ENCODE results near the gene IKZF3.
A peak's percentile ranks its signal among the peaks of the same experiment; 100 is the strongest.

Gene IKZF3

DNA sequence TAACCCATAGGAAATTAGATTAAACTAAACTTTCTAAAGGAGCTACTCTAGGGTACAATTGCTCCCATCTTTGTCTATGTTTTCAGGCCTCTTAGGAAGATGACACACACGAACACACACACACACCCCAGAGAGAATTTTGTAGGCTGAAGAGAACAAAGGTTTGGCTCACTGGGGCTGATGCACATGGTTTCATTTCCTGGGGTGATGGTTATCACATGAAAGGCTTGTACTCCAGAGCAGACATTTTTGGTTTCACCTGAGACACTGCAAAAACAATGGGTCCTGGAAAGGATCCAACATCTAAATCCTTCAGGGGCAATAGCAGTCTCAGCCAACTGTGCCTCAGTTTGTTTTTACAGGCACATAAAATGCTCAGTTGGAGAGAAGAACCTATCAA lies 63.6 kb downstream of the IKZF3 start:
- CTCF ChIA-PET: no interaction called here
- DNase-seq (ENCODE audit: extremely low spot score): peak; percentile 45
- POLR2A ChIA-PET: no interaction called here
- TF ChIP-seq, protein P1, sequence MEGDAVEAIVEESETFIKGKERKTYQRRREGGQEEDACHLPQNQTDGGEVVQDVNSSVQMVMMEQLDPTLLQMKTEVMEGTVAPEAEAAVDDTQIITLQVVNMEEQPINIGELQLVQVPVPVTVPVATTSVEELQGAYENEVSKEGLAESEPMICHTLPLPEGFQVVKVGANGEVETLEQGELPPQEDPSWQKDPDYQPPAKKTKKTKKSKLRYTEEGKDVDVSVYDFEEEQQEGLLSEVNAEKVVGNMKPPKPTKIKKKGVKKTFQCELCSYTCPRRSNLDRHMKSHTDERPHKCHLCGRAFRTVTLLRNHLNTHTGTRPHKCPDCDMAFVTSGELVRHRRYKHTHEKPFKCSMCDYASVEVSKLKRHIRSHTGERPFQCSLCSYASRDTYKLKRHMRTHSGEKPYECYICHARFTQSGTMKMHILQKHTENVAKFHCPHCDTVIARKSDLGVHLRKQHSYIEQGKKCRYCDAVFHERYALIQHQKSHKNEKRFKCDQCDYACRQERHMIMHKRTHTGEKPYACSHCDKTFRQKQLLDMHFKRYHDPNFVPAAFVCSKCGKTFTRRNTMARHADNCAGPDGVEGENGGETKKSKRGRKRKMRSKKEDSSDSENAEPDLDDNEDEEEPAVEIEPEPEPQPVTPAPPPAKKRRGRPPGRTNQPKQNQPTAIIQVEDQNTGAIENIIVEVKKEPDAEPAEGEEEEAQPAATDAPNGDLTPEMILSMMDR (IDR thresholded peaks at IDR 0.05; ENCODE audit: control extremely low read depth, extremely low read depth, low read depth, missing control alignments): no peak

DNA sequence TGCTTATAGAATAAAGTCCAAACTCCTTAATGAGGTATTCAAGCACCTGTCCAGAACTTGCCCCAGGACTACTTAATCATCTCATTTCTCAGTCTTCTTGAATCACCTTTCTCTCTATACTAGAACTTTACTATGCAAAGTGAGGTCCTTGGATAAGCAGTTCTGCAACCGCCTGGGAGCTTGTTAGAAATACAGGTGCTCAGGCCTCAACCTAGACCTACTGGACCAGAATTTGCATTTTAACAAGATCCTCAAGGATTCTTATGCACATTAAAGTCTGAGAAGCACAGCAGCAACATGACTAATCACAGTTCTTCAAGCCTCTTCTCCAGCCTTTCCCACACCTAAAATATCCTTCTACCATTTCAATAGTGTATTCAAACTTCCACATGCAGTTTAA lies 64.7 kb downstream of the IKZF3 start:
- ChIA-PET CTCF (no interaction called here), POLR2A (no interaction called here)
- TF ChIP-seq, protein P1 (IDR thresholded peaks at IDR 0.05; ENCODE audit: control extremely low read depth, extremely low read depth, low read depth, missing control alignments): no peak
- DNase-seq (ENCODE audit: extremely low spot score): no peak

DNA sequence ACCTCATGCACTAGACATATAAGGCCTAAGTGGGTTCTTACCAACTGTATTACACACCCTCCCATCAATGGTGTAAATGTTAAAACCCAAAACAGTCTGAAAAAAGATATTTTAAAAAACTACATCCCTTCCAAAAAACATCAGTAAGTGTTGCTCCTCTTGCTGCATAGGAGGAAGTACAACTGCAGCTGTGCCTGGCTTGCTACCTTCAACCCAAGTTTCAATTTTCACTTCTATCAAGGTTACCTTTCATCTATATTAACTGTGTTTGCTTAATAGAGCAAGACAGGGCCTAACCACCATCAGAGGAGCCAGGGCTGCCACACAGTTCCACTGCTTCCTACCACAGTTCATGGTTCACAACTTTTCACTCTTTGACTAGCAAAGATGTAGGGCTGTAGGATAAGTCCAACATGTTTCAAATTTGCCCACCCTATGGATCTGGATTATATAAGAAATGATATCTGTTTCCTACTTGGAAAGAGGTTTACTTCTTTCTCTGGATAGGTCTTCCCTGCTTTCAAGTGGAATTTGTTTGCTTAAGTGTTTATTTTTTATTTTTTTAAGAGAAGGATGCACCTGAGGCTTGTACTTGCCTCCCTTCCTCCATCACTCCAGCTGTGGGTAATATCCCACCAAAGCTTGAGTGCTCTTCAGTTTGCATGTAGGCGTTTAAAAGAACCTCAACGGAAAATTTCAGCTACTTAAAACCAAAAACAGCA lies 69.7 kb downstream of the IKZF3 start:
- ChIA-PET POLR2A (interaction anchor here (1.2 kb wide), 1 partner anchor 38 kb away, joined by 3 read pairs; no protein-coding TSS in a partner anchor), CTCF (interaction anchor here (1.3 to 4.1 kb wide), 5 partner anchors 8 to 23 kb away, joined by 3 to 21 read pairs (median 5); no protein-coding TSS in a partner anchor)
- DNase-seq (ENCODE audit: extremely low spot score): peak; percentile 72
- TF ChIP-seq, protein P1 (IDR thresholded peaks at IDR 0.05; ENCODE audit: control extremely low read depth, extremely low read depth, low read depth, missing control alignments): no peak

DNA sequence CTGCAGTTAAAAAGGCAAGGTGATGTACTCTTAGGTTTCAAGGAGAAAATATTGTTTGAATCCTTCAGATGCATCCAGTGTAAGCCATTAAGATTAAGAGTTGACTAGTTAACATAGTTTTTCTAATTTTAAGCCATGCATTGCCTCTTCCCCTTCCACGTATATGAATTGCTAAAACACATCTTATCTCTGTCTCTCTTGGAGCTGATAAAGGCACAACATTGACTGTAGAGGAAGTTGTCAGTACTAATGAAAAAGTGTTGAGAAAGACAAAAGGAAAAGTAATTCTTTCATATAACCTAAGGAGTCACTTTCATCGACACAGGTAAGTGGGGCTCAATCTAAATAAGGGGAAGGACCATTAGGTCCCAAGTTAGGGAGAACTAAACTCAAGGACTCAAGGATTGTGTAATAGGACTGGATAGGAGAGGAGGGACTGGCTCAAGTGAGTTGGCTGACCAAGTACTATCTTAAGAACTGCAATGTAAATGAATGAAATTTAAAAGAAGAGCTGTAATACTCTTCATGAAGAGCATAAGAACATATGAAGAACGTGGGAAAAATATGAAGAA lies 70.7 kb downstream of the IKZF3 start:
- POLR2A ChIA-PET: no interaction called here
- TF ChIP-seq, protein P1 (IDR thresholded peaks at IDR 0.05; ENCODE audit: control extremely low read depth, extremely low read depth, low read depth, missing control alignments): no peak
- CTCF ChIA-PET: interaction anchor here (0.8 to 4.1 kb wide), 8 partner anchors 9 to 172 kb away, joined by 3 to 21 read pairs (median 4); no protein-coding TSS in a partner anchor
- no peak for DNase-seq (ENCODE audit: extremely low spot score)

DNA sequence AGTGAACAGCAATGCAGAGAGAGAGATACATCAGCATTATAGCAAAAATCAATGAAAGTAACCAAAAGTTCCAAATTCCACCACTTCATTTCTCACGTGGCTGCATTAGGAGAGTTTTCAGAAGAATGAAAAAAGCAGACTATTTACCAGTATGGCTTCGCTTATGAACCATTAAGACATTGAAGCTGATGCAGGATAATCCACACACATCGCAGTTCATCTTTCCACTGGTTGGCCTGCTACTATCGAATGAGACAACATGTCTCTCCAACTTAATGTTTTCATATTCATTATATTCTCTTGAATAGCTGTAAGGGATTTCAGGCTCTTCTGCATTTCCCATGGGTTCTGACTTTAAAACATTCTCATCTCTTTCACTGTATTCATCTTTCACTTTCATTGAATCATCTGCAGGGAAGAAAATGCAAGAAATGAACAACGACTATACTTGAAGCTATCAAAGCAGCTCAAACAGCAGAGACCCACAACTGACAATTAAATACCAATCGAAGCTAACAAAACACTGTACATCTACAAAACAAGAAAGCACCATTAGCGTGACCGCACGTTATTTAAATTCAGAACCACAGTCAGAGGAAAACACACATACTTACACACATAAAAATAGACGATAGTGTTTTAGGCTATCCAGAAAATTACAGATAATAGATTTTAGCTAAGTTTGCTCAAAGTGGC lies 71.4 kb downstream of the IKZF3 start:
- TF ChIP-seq, protein P1 (IDR thresholded peaks at IDR 0.05; ENCODE audit: control extremely low read depth, extremely low read depth, low read depth, missing control alignments): no peak
- ChIA-PET POLR2A (no interaction called here), CTCF (interaction anchor here (0.8 to 4.1 kb wide), 12 partner anchors 9 to 188 kb away, joined by 3 to 21 read pairs (median 4); partner anchors contain the start of genes MIEN1 and PSMD3)
- DNase-seq (ENCODE audit: extremely low spot score): no peak
